NCI-H1930 (cell line): Measurements from ENCODE around the gene EDN1.

Source experiments
- DNase-seq, 2 experiments: peaks; one replicate each; lab custom pipeline; 2025; lab: John Stamatoyannopoulos, UW

Gene EDN1

GRCh38 chr6:12270551-12271230 lies 19.5 kb upstream of the EDN1 start:
- DNase-seq, result no peak

- DNase-seq, result no peak
Measured at GRCh38 chr6:12271594-12271993, 18.6 kb upstream of the EDN1 start.

GRCh38 chr6:12271997-12272396 lies 18.2 kb upstream of the EDN1 start:
- DNase-seq, result no peak

GRCh38 chr6:12275107-12275506 lies 15.1 kb upstream of the EDN1 start:
- DNase-seq, result no peak

GRCh38 chr6:12276930-12277315 lies 13.2 kb upstream of the EDN1 start:
- DNase-seq, result no peak

GRCh38 chr6:12277386-12277785 lies 12.8 kb upstream of the EDN1 start:
- no peak for DNase-seq

GRCh38 chr6:12278915-12279314 lies 11.2 kb upstream of the EDN1 start:
- no peak for DNase-seq

- no peak for DNase-seq
Measured at GRCh38 chr6:12279322-12280091, 10.7 kb upstream of the EDN1 start.

GRCh38 chr6:12280458-12280857 lies 9.7 kb upstream of the EDN1 start:
- DNase-seq, result no peak

GRCh38 chr6:12280902-12281301 lies 9.3 kb upstream of the EDN1 start:
- no peak for DNase-seq

GRCh38 chr6:12283904-12284303 lies 6.3 kb upstream of the EDN1 start:
- no peak for DNase-seq

GRCh38 chr6:12286373-12287110 lies 3.6 kb upstream of the EDN1 start:
- no peak for DNase-seq

GRCh38 chr6:12288211-12288618 lies 1.9 kb upstream of the EDN1 start:
- DNase-seq, result no peak

- DNase-seq, result no peak
Measured at GRCh38 chr6:12288914-12289313, 1.2 kb upstream of the EDN1 start.

- DNase-seq, result no peak
Measured at GRCh38 chr6:12289365-12289919, 719 bp upstream of the EDN1 start.

GRCh38 chr6:12291071-12291838 lies 1.1 kb downstream of the EDN1 start:
- DNase-seq, result no peak

GRCh38 chr6:12291839-12292604 lies 1.9 kb downstream of the EDN1 start:
- DNase-seq, result no peak

GRCh38 chr6:12293235-12293930 lies 3.2 kb downstream of the EDN1 start:
- DNase-seq, result no peak

- DNase-seq, result no peak
Measured at GRCh38 chr6:12293931-12294807, 4.0 kb downstream of the EDN1 start.
